Fibroblast of gingiva (primary cell): ENCODE results near the gene SERPINH1.

Source experiments
- DNase-seq: peaks from one replicate; pipeline ENCODE4 v3.0.0-alpha.2; 2011; ENCODE audit warnings: low read depth

Gene SERPINH1

GRCh38 chr11:75596914-75597313, 34.9 kb downstream of the SERPINH1 start:
- DNase-seq: no peak

- DNase-seq: no peak
Observed at GRCh38 chr11:75597636-75598035, 35.6 kb downstream of the SERPINH1 start.

GRCh38 chr11:75598264-75598663, 36.2 kb downstream of the SERPINH1 start:
- DNase-seq: no peak

- no peak for DNase-seq
Observed at GRCh38 chr11:75598900-75599299, 36.8 kb downstream of the SERPINH1 start.

GRCh38 chr11:75600356-75600755, 38.3 kb downstream of the SERPINH1 start:
- no peak for DNase-seq

- no peak for DNase-seq
Observed at GRCh38 chr11:75601494-75601893, 39.4 kb downstream of the SERPINH1 start.

GRCh38 chr11:75602951-75603350, 40.9 kb downstream of the SERPINH1 start:
- no peak for DNase-seq

GRCh38 chr11:75603791-75604736, 42.0 kb downstream of the SERPINH1 start:
- DNase-seq: peak; percentile 94

- DNase-seq: no peak
Observed at GRCh38 chr11:75606099-75606498, 44.0 kb downstream of the SERPINH1 start.

GRCh38 chr11:75611823-75612222, 49.8 kb downstream of the SERPINH1 start:
- DNase-seq: no peak

- DNase-seq: no peak
Observed at GRCh38 chr11:75615751-75616150, 53.7 kb downstream of the SERPINH1 start.

GRCh38 chr11:75616281-75616680, 54.2 kb downstream of the SERPINH1 start:
- DNase-seq: no peak
